ENCODE results near the gene KIF3B.
"Not testable (repeated sequence)": the region's sequence is repeated elsewhere in the genome, so short reads cannot be mapped to it uniquely, and the experiment has no call there.

Gene KIF3B

GRCh38 chr20:32296819-32297420 is 19.5 kb downstream of the KIF3B start:
- DNase-seq, result no peak

GRCh38 chr20:32297439-32297838 is 20.0 kb downstream of the KIF3B start:
- DNase-seq, result no peak

DNA sequence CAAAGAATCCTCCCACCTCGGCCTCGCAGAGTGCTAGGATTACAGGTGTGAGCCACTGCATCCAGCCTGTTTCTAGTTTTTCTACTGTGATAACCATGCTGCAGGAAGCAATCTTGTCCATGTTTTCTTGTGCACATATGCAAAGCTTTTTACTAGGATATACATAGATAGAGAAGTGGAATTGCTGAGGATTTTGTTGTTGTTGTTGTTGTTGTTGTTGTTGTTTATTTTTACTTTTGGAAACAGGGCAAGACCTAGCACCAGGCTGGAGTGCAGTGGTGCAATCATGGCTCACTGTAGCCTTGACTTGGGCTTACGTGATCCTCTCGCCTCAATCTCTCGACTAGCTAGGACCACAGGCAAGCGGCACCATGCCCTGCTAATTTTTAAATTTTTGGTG is 23.2 kb downstream of the KIF3B start:
- no peak for DNase-seq

DNA sequence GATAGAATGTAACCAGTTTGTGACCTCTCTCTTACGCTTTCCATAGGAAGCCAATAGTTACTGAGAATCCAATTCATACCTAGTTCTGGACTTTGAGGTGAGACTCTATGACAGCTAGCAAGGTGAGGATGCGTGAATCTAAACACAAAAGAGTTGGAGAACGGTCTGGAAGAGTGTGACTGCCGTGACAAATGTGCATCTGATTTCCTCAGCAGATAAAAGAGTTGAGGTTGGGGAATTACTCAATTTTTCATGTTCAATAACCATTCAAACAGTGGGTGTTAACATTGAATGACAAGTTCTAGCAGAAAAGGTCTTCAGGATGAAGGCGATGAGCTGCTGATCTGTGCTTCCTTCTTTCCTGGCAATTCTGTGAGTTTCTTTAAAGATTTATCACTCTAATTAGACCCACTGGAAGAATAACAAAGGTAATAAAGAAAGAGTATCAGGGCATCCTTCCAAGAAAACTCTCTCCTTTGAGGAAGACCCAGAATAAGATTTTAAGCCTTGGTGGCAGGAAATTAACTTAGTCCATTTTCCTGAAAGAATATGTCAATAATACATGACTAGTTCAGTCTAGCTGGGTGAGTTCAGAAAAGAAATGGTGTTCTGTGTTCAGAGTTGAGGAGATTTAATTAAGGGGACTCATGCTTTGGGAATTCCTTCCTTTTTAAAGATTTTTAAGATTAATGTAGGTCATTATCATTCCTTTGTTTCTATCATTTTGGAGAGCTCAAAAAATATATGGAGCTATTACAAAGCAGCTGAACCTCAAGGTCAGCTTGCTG is 24.5 kb downstream of the KIF3B start:
- DNase-seq, result no peak

DNA sequence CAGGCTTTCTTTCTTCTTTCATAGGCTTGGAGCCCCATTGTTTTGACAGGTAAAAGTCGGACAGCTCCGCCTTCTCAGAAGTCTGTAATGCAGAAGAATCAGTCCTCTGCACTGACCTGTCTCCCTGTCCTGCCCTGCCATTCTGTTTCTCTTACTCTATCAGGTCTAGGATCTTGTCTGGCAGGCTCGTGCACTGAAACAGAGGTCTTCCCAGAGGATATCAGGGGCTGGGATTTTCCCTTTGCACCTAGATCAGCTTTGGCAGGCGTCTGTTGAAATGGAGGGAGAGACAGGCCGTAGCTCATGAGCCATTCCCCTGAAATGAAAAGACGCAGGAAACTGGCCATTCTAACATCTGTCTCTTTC is 25.0 kb downstream of the KIF3B start:
- DNase-seq, result no peak

- no peak for DNase-seq
Observed at GRCh38 chr20:32304131-32304746, 26.8 kb downstream of the KIF3B start.

GRCh38 chr20:32312718-32313424 is 35.4 kb downstream of the KIF3B start:
- no peak for DNase-seq

- no peak for DNase-seq
Observed at GRCh38 chr20:32314768-32315167, 37.3 kb downstream of the KIF3B start.

DNA sequence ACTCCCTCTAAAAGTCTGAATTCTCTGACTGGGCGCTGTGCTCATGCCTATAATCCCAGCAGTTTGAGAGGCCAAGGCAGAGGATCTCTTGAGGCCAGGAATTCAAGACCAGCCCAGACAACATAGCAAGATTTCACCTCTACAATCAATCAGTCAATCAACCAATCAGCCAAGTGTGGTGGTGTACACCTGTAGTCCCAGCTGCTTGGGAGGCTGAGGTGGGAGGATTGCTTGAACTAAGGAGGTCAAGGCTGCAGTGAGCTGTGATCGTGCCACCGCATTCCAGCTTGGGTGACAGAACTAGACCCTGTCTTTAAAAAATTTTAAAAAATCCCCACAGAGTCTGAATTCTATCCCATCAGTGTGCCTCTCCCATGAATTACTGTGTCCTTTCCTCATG is 37.9 kb downstream of the KIF3B start:
- no peak for DNase-seq

DNA sequence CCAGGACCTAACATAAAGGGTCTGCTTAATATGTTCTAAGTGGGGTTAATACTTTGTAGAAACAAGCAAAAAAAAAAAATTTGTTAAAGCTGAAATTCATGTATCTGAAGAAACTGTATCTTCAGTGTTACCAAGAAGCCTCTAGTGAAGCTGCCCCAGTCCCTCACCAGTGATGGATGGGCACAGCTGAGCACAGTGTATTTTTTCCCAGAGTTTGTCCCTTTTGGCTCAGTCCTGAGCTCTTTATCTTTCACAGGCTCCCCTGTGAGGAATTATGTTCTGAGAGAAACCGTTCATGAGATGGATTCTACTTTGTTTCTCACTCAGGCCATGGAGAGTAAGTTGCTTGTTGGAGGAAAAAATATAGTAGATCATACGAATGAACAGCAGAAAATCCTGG is 38.4 kb downstream of the KIF3B start:
- DNase-seq, result no peak

GRCh38 chr20:32316667-32317066 is 39.2 kb downstream of the KIF3B start:
- DNase-seq, result no peak

DNA sequence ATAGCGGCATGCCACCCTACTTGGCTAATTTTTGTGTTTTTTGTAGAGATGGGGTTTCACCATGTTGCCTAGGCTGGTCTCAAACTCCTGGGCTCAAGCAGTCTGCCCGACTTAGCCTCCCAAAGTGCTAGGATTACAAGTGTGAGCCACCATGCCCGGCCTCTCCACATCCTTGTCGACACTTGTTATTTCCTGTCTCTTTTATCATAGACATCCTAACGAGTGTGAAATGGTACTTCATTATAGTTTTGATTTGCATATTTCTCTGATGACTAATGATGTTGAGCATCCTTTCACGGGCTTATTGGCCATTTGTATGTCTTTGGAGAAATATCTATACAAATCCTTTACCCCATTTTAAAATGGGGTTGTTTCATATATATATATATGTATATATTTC is 41.6 kb downstream of the KIF3B start:
- no peak for DNase-seq

- DNase-seq, result no peak
Observed at GRCh38 chr20:32320305-32320704, 42.9 kb downstream of the KIF3B start.

DNA sequence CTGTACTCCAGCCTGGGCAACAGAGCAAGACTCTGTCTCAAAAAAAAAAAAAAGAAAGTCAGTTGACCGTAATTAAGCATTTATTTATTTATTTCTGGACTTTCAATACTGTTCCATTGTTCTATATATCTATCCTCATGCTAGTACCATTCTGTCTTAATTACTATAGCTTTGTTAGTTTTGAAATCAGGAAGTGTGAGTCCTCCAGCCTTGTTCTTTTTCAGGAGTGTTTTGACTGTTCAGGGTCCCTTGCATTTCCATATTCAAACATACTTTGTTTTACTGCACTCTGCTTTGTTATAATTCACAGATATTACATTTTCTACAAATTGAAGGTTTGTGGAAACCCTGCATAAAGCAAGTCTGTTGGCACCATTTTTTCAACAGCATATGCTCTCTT is 43.9 kb downstream of the KIF3B start:
- DNase-seq, result peak; percentile 16

GRCh38 chr20:32322260-32322659 is 44.8 kb downstream of the KIF3B start:
- DNase-seq, result not testable (repeated sequence)

DNA sequence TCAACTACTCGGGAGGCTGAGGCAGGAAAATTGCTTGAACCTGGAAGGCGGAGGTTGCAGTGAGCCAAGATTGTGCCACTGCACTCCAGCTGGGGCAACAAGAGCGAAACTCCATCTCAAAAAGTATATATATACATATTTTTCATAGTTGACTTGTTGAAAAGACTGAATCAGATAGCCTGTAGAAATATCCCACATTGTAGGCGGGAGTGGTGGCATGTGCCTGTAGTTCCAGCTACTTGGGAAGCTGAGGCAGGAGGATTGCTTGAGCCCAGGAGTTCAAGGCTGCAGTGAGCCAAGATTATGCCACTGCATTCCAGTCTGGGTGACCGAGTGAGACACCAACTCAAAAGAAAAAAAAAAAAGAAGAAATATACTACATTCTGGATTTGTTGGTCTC is 46.3 kb downstream of the KIF3B start:
- not testable (repeated sequence) for DNase-seq

DNA sequence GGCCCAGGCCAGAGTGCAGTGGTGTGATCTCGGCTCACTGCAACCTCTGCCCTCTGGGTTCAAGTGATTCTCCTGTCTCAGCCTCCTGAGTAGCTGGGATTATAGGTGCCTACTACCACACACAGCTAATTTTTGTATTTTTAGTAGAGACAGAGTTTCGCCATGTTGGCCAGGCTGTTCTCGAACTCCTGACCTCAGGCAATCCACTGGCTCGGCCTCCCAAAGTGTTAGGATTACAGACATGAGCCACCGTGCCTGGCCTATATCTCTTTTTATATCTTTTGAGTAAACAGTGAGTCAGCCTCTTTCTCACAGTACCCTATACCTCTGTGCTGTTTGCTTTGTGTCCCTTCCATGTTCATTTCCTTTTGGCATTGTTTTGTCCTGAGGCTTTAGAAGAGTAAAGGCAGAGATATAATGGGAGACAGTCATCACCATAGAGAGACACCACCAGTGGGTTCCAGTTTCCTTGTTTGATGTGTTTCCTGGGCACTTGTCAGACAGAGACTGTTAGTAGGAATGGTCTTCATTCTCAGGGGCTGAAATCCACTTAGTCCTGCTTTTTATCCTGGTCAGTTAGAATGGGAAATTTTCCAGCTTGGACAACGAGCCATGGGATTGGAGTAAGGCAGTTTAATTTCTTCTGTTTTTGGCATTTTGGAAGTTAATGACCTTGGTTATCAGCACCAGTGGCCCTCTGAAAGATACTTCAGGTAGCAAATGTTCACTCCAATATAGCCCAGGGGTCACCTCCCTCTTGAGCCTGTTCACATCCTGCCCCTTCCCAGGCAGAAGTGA is 48.5 kb downstream of the KIF3B start:
- peak; percentile 15 for DNase-seq

DNA sequence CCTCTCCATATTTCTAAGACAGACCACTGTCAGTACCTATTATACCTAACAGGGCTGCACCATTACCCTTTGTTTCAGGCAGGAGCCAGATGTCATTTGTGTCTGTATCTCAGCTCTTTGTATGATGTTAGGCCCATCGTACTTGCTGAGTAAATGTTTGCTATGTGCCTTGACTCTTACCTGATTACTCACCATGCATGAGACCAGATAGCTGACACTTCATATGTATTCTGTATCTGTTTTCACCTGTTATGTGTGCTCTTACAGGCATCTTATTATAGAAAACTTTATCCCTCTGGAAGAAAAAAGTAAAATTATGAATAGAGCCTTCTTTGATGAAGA is 49.0 kb downstream of the KIF3B start:
- DNase-seq, result no peak

DNA sequence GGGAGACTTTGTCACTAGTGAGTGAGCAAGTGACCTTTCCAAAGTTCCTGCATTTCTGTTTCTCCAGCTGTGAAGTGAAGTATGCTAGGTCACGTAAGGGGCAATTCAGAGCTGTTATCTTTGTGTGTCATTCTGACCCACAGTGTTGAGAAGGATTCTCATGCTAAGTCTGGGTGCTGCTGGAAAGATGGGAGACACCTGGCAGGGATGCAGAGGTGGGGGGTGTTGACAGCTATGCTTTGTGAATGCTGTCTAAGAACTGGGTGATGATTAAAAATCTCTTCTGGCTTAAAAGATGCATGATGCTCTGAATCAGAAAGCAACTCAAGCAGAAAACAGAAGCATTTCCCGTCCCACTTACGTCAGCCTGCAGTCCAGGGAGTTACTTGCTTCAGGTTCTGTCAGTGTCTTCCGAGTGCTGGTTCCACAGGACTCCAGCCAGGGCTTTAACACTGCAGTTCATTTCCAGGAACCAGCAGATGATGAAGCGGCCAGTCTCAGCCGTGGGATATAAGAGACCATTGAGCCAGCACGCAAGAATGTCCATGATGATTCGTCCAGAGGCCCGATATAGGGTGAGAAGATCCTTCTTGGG is 49.7 kb downstream of the KIF3B start:
- DNase-seq, result no peak

DNA sequence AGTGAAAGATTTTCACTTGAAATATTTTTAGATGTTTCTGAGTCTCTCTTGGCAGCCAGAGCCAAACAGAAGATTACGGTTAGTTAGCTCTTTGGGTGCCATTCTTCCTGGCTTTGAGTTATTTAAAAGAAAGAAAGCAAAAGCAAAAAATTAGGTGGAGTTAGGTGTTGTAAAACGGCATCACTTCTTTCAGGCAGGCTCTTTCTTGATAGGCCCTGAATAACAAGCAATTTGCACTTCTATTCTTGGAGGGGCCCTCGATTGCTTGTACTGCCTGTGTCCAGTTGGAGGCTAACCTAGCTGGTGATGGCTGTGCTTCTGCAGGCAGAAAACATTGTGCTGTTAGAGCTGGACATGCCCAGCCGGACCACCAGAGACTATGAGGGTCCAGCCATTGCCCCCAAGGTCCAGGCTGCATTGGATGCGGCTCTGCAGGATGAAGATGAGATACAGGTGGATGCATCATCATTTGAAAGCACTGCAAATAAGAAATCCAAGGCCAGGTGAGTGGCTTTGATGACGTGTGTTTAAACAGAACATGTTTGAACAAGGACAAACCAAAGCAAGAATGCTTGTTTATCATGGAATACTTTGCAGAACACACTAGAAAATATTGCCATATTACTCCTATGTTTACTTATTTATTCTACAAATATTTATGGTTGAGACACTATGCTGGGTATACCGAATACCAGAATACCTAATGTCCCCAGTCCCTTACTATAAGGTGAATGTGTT is 52.5 kb downstream of the KIF3B start:
- no peak for DNase-seq

DNA sequence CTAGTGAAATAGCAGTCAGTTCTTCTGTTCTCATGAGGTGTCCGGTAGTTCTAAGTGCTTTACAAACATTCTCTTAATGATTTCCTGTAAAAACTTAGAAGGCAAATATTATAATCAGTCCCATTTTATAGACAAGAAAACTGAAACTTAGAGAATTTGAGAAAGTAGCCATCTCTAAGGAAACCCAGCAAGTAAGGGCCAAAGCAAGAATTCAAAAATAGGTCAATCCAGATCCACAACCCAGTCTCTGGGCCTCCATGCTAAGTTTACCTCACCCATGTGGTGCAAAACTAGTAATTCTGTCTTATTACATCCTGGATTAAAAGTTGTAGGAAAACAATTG is 53.1 kb downstream of the KIF3B start:
- DNase-seq, result no peak

DNA sequence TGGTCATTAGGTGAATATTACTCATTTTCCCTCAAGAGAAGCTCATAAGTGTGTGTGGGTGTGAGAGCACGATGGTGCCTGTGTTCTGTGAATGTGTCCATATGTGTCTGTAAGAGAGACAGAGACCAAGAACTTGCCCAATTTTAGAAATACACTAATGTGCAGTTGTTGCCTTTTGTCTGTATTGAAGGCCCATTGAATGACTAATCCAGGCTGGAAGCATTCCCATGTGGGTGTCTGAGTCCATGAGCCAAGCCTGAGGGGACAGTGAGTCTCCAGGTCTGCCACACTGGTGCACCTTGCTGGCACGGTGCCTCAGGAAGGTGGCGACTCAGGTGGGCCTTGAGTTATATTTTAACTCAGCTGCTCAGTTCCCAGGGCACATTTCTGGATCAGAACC is 55.2 kb downstream of the KIF3B start:
- no peak for DNase-seq

Data from MV-4-11 (cell line).